SH-SY5Y (cell line): Measurements from ENCODE around the gene UBE3B.

ENCODE experiments used
- GATA2 ChIP-seq: IDR thresholded peaks from 2 replicates; pipeline ENCODE4 v1.6.1; 2011; ENCODE audit warnings: mild to moderate bottlenecking, low read depth, low read length
- GATA3 ChIP-seq: IDR thresholded peaks from 2 replicates; pipeline ENCODE4 v1.6.1; 2011; ENCODE audit warnings: low read depth, mild to moderate bottlenecking, low read length, moderate library complexity

DNA sequence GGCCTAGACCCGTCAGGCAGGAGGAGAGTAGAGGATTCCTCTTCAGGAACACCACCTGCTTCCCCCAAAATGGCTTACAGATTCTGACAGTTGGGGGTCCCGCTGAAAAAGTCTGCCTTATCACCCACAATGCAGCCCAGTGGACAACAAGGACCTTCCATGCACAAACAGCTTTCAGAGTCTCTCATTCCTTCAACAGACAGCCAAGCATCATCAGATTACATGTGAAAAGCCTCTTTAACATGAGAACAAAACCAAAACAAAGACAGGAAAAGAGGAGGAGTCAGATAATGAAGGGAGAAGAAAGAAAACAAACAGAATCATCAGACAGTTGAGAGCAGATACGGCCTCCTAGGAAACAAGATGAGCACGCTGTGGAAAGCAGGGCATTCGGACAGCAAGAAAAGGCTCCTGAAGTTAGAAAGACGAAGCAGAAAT is 18.6 kb upstream of the UBE3B start:
- no peak for TF ChIP-seq GATA3
- no peak for TF ChIP-seq GATA2
